Mesenchymal stem cell (in vitro differentiated cells and primary cell): Measurements from ENCODE around the gene TBC1D12.

Source experiments
- DNase-seq: peaks from one replicate; pipeline ENCODE4 v3.0.0-alpha.2; 2013
- H2AFZ ChIP-seq: one replicate; pipeline ENCODE4 v1.6.1; 2013; ENCODE audit warnings: low read depth, mild to moderate bottlenecking, control low read depth, inconsistent platforms, low read length, moderate library complexity
- H2AK5ac ChIP-seq: 2 replicates; pipeline ENCODE4 v1.6.1; 2013; ENCODE audit warnings: low read length, moderate library complexity, mild to moderate bottlenecking, inconsistent platforms; ENCODE audit not compliant: severe bottlenecking
- H2BK120ac ChIP-seq: one replicate; pipeline ENCODE4 v1.6.1; 2013; ENCODE audit warnings: low read depth, mild to moderate bottlenecking, inconsistent platforms, low read length, moderate library complexity
- H2BK12ac ChIP-seq, 2 experiments: one replicate each; pipeline ENCODE4 v1.6.1; 2013; ENCODE audit warnings: inconsistent platforms in 2 of 2, low read length in 2 of 2, mild to moderate bottlenecking in 2 of 2, moderate library complexity in 2 of 2, control low read depth in 1 of 2
- H2BK15ac ChIP-seq: one replicate; pipeline ENCODE4 v1.6.1; 2013; ENCODE audit warnings: mild to moderate bottlenecking, low read depth, inconsistent platforms; ENCODE audit not compliant: poor library complexity, severe bottlenecking
- H2BK5ac ChIP-seq: 2 replicates; pipeline ENCODE4 v1.6.1; 2013; ENCODE audit warnings: low read depth, mild to moderate bottlenecking, low read length, control low read depth, inconsistent platforms; ENCODE audit not compliant: poor library complexity, severe bottlenecking
- H3K14ac ChIP-seq, 2 experiments: one replicate each; pipeline ENCODE4 v1.6.1; 2013; ENCODE audit warnings: inconsistent platforms in 2 of 2, low read length in 2 of 2, control low read depth in 1 of 2, mild to moderate bottlenecking in 1 of 2, moderate library complexity in 1 of 2
- H3K18ac ChIP-seq, 2 experiments: one replicate each; pipeline ENCODE4 v1.6.1; 2013; ENCODE audit warnings: inconsistent platforms in 2 of 2, low read length in 2 of 2, control low read depth in 1 of 2, low read depth in 1 of 2, mild to moderate bottlenecking in 1 of 2
- H3K23ac ChIP-seq, 2 experiments: one replicate each; pipeline ENCODE4 v1.6.1; 2013; ENCODE audit warnings: inconsistent platforms in 2 of 2, low read length in 2 of 2, mild to moderate bottlenecking in 2 of 2, moderate library complexity in 2 of 2, control low read depth in 1 of 2
- H3K27ac ChIP-seq: 2 replicates; pipeline ENCODE4 v1.5.1; 2013; ENCODE audit warnings: mild to moderate bottlenecking, moderate library complexity, low read length, control low read depth, inconsistent platforms; ENCODE audit not compliant: poor library complexity, severe bottlenecking
- H3K27me3 ChIP-seq, 2 experiments: 2 replicates each; pipeline versions ENCODE4 v1.6.1 to v1.7.0; 2013; ENCODE audit warnings: low read length in 2 of 2, mild to moderate bottlenecking in 2 of 2, moderate library complexity in 2 of 2, control low read depth in 1 of 2, inconsistent platforms in 1 of 2; ENCODE audit not compliant: control insufficient read depth in 1 of 2, insufficient read depth in 1 of 2
- H3K36me3 ChIP-seq, 2 experiments: 2 replicates each; pipeline versions ENCODE4 v1.6.1 to v1.7.0; 2013; ENCODE audit warnings: low read length in 2 of 2, control low read depth in 1 of 2, inconsistent platforms in 1 of 2, low read depth in 1 of 2, mild to moderate bottlenecking in 1 of 2; ENCODE audit not compliant: insufficient read depth in 2 of 2, control insufficient read depth in 1 of 2
- H3K4ac ChIP-seq, 2 experiments: one replicate each; pipeline ENCODE4 v1.6.1; 2013; ENCODE audit warnings: inconsistent platforms in 2 of 2, low read length in 2 of 2, mild to moderate bottlenecking in 2 of 2, moderate library complexity in 2 of 2, control low read depth in 1 of 2, low read depth in 1 of 2
- H3K4me1 ChIP-seq: 2 replicates; pipeline ENCODE4 v1.6.1; 2013; ENCODE audit warnings: low read depth, low read length, control low read depth; ENCODE audit not compliant: control insufficient read depth, insufficient read depth
- H3K4me2 ChIP-seq: 2 replicates; pipeline ENCODE4 v1.6.1; 2013; ENCODE audit warnings: low read length, mild to moderate bottlenecking, inconsistent platforms; ENCODE audit not compliant: poor library complexity, severe bottlenecking
- H3K4me3 ChIP-seq, 2 experiments: 2 replicates each; pipeline versions ENCODE4 v1.5.1 to v1.7.0; 2013; ENCODE audit warnings: low read length in 2 of 2, mild to moderate bottlenecking in 2 of 2, control low read depth in 1 of 2, low read depth in 1 of 2; ENCODE audit not compliant: insufficient read depth in 1 of 2
- H3K79me1 ChIP-seq: replicated peaks from 2 replicates; pipeline ENCODE4 v1.6.1; 2013; ENCODE audit warnings: mild to moderate bottlenecking, control low read depth, low read length, inconsistent platforms; ENCODE audit not compliant: poor library complexity, severe bottlenecking
- H3K9ac ChIP-seq: 2 replicates; pipeline ENCODE4 v1.7.0; 2013; ENCODE audit warnings: mild to moderate bottlenecking, low read length, moderate library complexity
- H3K9me3 ChIP-seq: 2 replicates; pipeline ENCODE4 v1.7.0; 2013; ENCODE audit warnings: mild to moderate bottlenecking, low read length; ENCODE audit not compliant: control insufficient read depth
- H4K8ac ChIP-seq: one replicate; pipeline ENCODE4 v1.6.1; 2013; ENCODE audit warnings: inconsistent platforms, mild to moderate bottlenecking, low read length, moderate library complexity
- H4K91ac ChIP-seq: one replicate; pipeline ENCODE4 v1.6.1; 2013; ENCODE audit warnings: mild to moderate bottlenecking, low read length, inconsistent platforms
- WGBS: methylation state at CpG from one replicate; pipeline ENCODE4 v1.1.7; 2013; ENCODE audit warnings: mixed read lengths; 5-methylcytosine and 5-hydroxymethylcytosine counted together

Gene TBC1D12

DNA sequence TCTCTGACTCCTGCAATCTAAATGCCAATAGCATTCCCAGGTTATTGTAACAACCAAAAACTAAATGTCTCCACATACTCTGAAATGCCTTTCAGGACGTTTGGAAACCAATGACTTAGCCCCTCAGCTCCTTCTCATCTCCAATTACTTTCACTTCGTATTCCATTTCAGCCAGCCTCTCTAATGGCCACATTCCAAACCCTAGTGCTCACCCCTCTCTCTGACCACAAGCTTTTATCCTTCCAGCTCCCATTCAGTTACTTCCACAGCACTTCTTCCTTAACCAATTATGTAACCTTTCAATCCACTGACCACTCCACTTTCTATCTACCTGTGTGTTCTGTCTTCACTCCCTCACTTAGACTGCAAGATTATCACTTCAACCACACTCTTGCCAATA lies 43.9 kb upstream of the TBC1D12 start:
- peak; percentile 95 for DNase-seq
- H4K8ac ChIP-seq: no peak overlapping the region
- H3K27ac ChIP-seq: peak overlapping the region; percentile 84
- peaks cover 2 to 54% of the 10 kb centered on the region in 2 experiments for H3K36me3 ChIP-seq
- H3K14ac ChIP-seq: no peak overlapping the region
- H3K9me3 ChIP-seq: no peaks in the 10 kb centered on the region
- no peak overlapping the region for H3K4ac ChIP-seq
- H3K4me3 ChIP-seq: peak overlapping the region in 1 of 2 experiments; percentile 56
- no peak overlapping the region for H2BK15ac ChIP-seq
- no peak overlapping the region for H3K23ac ChIP-seq
- peaks cover 6% of the 10 kb centered on the region for H3K4me1 ChIP-seq
- no peak overlapping the region for H2BK12ac ChIP-seq
- WGBS: 0% methylated on average over 2 of the region's 2 CpGs
- H3K27me3 ChIP-seq: no peaks in the 10 kb centered on the region
- no peak overlapping the region for H2BK5ac ChIP-seq
- H2AFZ ChIP-seq: no peak overlapping the region
- peaks cover 5% of the 10 kb centered on the region for H3K79me1 ChIP-seq
- H3K9ac ChIP-seq: peak overlapping the region; percentile 67
- no peak overlapping the region for H3K4me2 ChIP-seq
- H3K18ac ChIP-seq: no peak overlapping the region
- no peak overlapping the region for H2BK120ac ChIP-seq
- H4K91ac ChIP-seq: no peak overlapping the region
- no peak overlapping the region for H2AK5ac ChIP-seq

DNA sequence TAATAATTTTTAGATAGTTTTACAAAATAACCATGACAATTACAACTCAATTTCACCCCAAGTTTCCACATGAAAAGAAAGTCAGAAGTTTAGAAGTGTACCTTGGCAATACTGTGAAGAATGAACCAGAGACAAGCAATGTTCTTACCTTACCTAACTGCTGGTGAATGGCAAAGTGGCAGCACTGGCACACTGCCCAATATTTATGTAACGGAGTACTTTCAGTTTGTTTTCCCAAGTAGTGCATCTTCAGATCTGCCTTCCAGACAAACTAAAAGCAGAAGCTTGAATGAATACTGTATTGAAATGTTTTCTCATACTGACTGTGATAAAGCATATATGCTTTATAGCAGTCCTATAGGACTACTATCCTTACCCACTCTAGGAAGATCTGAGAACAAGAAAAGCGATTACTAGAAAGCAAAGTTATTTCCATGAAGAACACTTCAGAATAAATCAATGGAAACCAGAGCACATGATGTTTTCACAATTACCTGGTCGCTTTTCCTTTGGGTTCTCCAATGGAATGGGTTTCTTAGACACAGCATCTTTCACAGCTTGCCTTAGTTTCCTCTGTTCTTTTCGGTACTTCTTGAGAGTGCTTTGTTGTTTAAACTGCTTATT lies 41.1 kb upstream of the TBC1D12 start:
- no peak overlapping the region for H2BK12ac ChIP-seq
- DNase-seq: peak; percentile 48
- peaks cover 6% of the 10 kb centered on the region for H3K4me1 ChIP-seq
- H3K27ac ChIP-seq: no peak overlapping the region
- H3K36me3 ChIP-seq: peaks cover 2 to 27% of the 10 kb centered on the region in 2 experiments
- no peak overlapping the region for H3K4ac ChIP-seq
- H3K14ac ChIP-seq: no peak overlapping the region
- no peaks in the 10 kb centered on the region for H3K9me3 ChIP-seq
- no peak overlapping the region for H2AK5ac ChIP-seq
- H2BK120ac ChIP-seq: no peak overlapping the region
- H3K4me2 ChIP-seq: peak overlapping the region; percentile 30
- H2AFZ ChIP-seq: no peak overlapping the region
- H3K23ac ChIP-seq: no peak overlapping the region
- peaks cover 5% of the 10 kb centered on the region for H3K79me1 ChIP-seq
- peak overlapping the region in 1 of 2 experiments; percentile 91 for H3K4me3 ChIP-seq
- WGBS: 93% methylated on average over 3 of the region's 4 CpGs
- H4K8ac ChIP-seq: no peak overlapping the region
- H4K91ac ChIP-seq: no peak overlapping the region
- H2BK15ac ChIP-seq: no peak overlapping the region
- H3K9ac ChIP-seq: peak overlapping the region; percentile 93
- H2BK5ac ChIP-seq: no peak overlapping the region
- no peak overlapping the region for H3K18ac ChIP-seq
- H3K27me3 ChIP-seq: no peaks in the 10 kb centered on the region

DNA sequence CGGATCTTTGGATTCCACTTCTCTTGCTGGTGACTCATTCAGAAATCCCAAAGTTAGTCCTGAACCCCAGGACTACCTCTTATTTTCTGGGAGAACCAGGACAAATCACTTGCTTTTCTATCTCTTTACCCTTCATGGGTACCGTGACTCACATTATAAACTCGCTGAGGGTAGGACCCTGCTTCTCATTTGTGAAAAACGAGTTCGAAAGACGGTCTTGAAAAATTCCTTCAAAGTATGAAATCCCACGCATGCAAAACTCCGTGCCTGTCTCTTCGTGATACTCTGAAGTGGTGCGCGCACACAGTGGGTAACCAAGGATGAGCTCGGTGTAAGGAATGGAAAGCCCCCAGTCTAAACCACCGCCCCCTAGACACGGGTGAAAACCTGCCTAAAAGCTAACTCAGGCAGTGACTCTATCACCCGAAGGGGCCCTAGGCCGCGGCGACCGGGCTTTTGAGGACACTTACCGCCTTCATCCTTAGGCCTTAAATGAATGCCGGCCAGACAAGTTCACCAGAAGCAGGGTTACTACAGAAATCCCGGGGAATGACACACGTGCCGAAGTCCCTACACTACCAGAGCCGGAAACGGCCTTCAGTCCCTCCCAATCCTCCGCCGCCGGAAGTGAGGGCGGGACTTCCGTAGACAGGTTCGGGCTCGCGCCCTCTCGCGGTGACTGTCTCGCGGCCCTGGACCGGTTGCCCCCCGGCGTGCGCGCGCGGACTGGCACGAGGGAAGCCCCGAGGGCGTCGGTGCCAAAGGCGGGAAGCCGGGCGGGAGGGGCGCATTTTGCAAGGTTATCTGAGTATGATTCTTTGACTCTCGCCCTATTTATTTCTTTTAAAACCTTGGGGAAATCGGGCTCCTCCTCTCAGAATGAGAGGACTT lies 39.7 kb upstream of the TBC1D12 start, which contains the start of gene NOC3L:
TSS of gene NOC3L (minus strand) at position 580 of the 891 bp plus-strand sequence. CDS start at position 479, 101 bp downstream.
- peak within 1 kb of the TSS; percentile 73 for H3K4me2 ChIP-seq
- peaks cover 3% of the 10 kb centered on the region for H3K79me1 ChIP-seq
- peak; percentile 96 for DNase-seq
- H3K27me3 ChIP-seq: no peaks in the 10 kb centered on the region
- under 1% methylated on average over 45 of the region's 55 CpGs for WGBS
- H3K23ac ChIP-seq: peak within 1 kb of the TSS in 1 of 2 experiments; percentile 89
- H3K18ac ChIP-seq: peak within 1 kb of the TSS; percentile 57 to 62
- peak within 1 kb of the TSS; percentile 97 for H2BK5ac ChIP-seq
- peaks cover 2 to 14% of the 10 kb centered on the region in 2 experiments for H3K36me3 ChIP-seq
- H3K4me1 ChIP-seq: peaks cover 6% of the 10 kb centered on the region
- peak within 1 kb of the TSS; percentile 52 for H4K8ac ChIP-seq
- peak within 1 kb of the TSS; percentile 93 for H3K9ac ChIP-seq
- peak within 1 kb of the TSS; percentile 92 for H3K27ac ChIP-seq
- H2AFZ ChIP-seq: peak within 1 kb of the TSS; percentile 92
- peak within 1 kb of the TSS; percentile 73 to 91 for H3K4me3 ChIP-seq
- no peak within 1 kb of the TSS for H2BK12ac ChIP-seq
- H2BK15ac ChIP-seq: no peak within 1 kb of the TSS
- no peaks in the 10 kb centered on the region for H3K9me3 ChIP-seq
- no peak within 1 kb of the TSS for H3K14ac ChIP-seq
- peak within 1 kb of the TSS; percentile 87 for H2AK5ac ChIP-seq
- H2BK120ac ChIP-seq: peak within 1 kb of the TSS; percentile 45
- H3K4ac ChIP-seq: peak within 1 kb of the TSS in 1 of 2 experiments; percentile 91
- no peak within 1 kb of the TSS for H4K91ac ChIP-seq

DNA sequence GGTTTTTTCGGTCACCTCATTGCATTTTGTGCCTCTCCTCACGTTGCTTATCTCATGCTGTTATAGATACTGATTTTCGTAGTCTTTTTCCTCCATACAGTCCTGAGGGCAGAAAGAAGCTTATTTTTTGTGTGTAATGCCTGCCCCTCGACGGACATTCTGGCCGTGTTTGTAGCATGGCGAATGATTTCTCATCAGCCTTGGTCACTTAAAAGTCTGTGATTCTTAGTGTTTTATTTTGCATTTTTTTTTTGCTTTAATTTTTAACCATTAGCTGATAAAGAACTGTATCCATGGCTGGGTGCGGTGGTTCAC lies 39.1 kb upstream of the TBC1D12 start:
- no peak overlapping the region for H2BK12ac ChIP-seq
- peak overlapping the region in 1 of 2 experiments; percentile 91 for H3K4me3 ChIP-seq
- H3K9me3 ChIP-seq: no peaks in the 10 kb centered on the region
- H3K9ac ChIP-seq: peak overlapping the region; percentile 93
- H3K4me1 ChIP-seq: peaks cover 6% of the 10 kb centered on the region
- DNase-seq: no peak
- no peak overlapping the region for H3K23ac ChIP-seq
- H3K27ac ChIP-seq: no peak overlapping the region
- WGBS: 82% methylated on average over 7 of the region's 8 CpGs
- H3K4ac ChIP-seq: no peak overlapping the region
- peaks cover 3% of the 10 kb centered on the region for H3K79me1 ChIP-seq
- peak overlapping the region; percentile 45 for H2BK120ac ChIP-seq
- no peak overlapping the region for H3K14ac ChIP-seq
- peak overlapping the region; percentile 69 for H3K4me2 ChIP-seq
- H2AK5ac ChIP-seq: peak overlapping the region; percentile 87
- no peak overlapping the region for H2BK5ac ChIP-seq
- H2AFZ ChIP-seq: peak overlapping the region; percentile 92
- H3K18ac ChIP-seq: peak overlapping the region; percentile 57 to 62
- no peak overlapping the region for H4K91ac ChIP-seq
- peaks cover 2 to 12% of the 10 kb centered on the region in 2 experiments for H3K36me3 ChIP-seq
- H4K8ac ChIP-seq: peak overlapping the region; percentile 52
- H2BK15ac ChIP-seq: no peak overlapping the region
- H3K27me3 ChIP-seq: no peaks in the 10 kb centered on the region
